ENCODE measurements around the gene NUDT21.

- TF ChIP-seq CTCF (IDR thresholded peaks at IDR 0.05; ENCODE audit: low read depth, low read length, poor library complexity, severe bottlenecking) (no peak), EZH2phosphoT487 (IDR thresholded peaks at IDR 0.05; ENCODE audit: borderline replicate concordance, low read length) (no peak)
Observed at GRCh38 chr16:56438038-56438437, 13.1 kb downstream of the NUDT21 start.

All from DOHH2 (cell line).